Right lobe of liver (tissue), 4 donors: ENCODE data around the gene POU3F1.

ENCODE experiments used
- CTCF ChIP-seq, 4 donors: fragments of 200-600 bp in 3 of 4; fragments of 450-650 bp in 1 of 4; IDR thresholded peaks; one replicate each; pipeline versions ENCODE4 v1.5.1 to v1.8.0; 2016 to 2022; ENCODE audit warnings: antibody characterized with exemption in 4 of 4, mild to moderate bottlenecking in 2 of 4
- POLR2A ChIP-seq: fragments of 450-650 bp; IDR thresholded peaks from one replicate; pipeline ENCODE4 v1.6.1; 2017; ENCODE audit warnings: antibody characterized with exemption, mild to moderate bottlenecking
- donor health status: DM: no; HTN: no; CAD: no.
- donor health status: DM: no; HTN: no; CAD: no.
- donor health status: DM: no; HTN: yes; CAD: no.

- TF ChIP-seq CTCF (IDR thresholded peaks at IDR 0.05) (no peak), POLR2A (no peak)
Observed at GRCh38 chr1:37998913-37999429, 47.6 kb downstream of the POU3F1 start.
